Endothelial cell of umbilical vein (primary cell): ENCODE results near the gene PPARD. TPM values are rescaled to one million over a fixed set of nuclear protein-coding genes. Genes with fewer than 3 reads are reported as not detected.

Source experiments
- BruUV-seq: library from RNA; stranded (reverse); fragments of 400-500 nt; replicated peaks from 2 replicates; lab custom pipeline; 2021; lab: Mats Ljungman, UMichigan
- CTCF ChIA-PET: fragments of 300-600, 350-600 bp; sonication (Branson Sonifier 250); formaldehyde crosslinking; loops from one replicate; lab custom pipeline; 2021; ENCODE audit warnings: antibody characterized with exemption, inconsistent platforms; lab: Charles Lee
- POLR2A ChIA-PET: fragments of 300-600, 350-600 bp; sonication (Branson Sonifier 250); formaldehyde crosslinking; loops from one replicate; lab custom pipeline; 2021; ENCODE audit warnings: antibody characterized with exemption, inconsistent platforms; lab: Charles Lee
- DNase-seq: peaks from one replicate; pipeline ENCODE4 v3.0.0-alpha.2; 2011; ENCODE audit warnings: low read depth, low spot score
- FAIRE-seq: peaks from 2 replicates; lab custom pipeline; 2011; peaks lifted over from hg19 to GRCh38; lab: Jason Lieb, UNC
- H2AFZ ChIP-seq: 2 replicates; pipeline ENCODE4 v1.6.0; 2012; ENCODE audit warnings: low read depth, low read length, control low read depth, inconsistent platforms
- H3K27ac ChIP-seq: 2 replicates; pipeline ENCODE4 v1.5.1; 2011; ENCODE audit warnings: low read depth, mild to moderate bottlenecking, control low read depth, low read length, moderate library complexity; ENCODE audit not compliant: insufficient read depth
- H3K27me3 ChIP-seq, 2 experiments: 2 replicates each; pipeline versions ENCODE4 v1.6.0 to v1.6.1; 2011; ENCODE audit warnings: low read length in 2 of 2, mixed read lengths in 1 of 2; ENCODE audit not compliant: control insufficient read depth in 2 of 2, insufficient read depth in 2 of 2
- H3K36me3 ChIP-seq, 2 experiments: 2 replicates in 1 of 2; 3 replicates in 1 of 2; pipeline ENCODE4 v1.5.1; 2011; ENCODE audit warnings: low read length in 2 of 2, mild to moderate bottlenecking in 1 of 2, moderate library complexity in 1 of 2; ENCODE audit not compliant: control insufficient read depth in 2 of 2, insufficient read depth in 2 of 2; ENCODE audit errors: extremely low read depth in 1 of 2
- H3K4me1 ChIP-seq: 3 replicates; pipeline ENCODE4 v1.5.1; 2011; ENCODE audit warnings: mild to moderate bottlenecking, low read length; ENCODE audit not compliant: control insufficient read depth, insufficient read depth; ENCODE audit errors: extremely low read depth
- H3K4me2 ChIP-seq: 2 replicates; pipeline ENCODE4 v1.6.1; 2011; ENCODE audit warnings: low read length, control low read depth, mixed read lengths; ENCODE audit not compliant: insufficient read depth
- H3K4me3 ChIP-seq, 3 experiments: fragments of 200-600 bp in 1 of 3; sonication (generic), shearing (Covaris generic) in 1 of 3; replicated peaks in 1 of 3; 2 replicates each; pipeline ENCODE4 v1.5.1; 2011 to 2016; ENCODE audit warnings: control low read depth in 3 of 3, low read length in 3 of 3, mild to moderate bottlenecking in 2 of 3, inconsistent platforms in 1 of 3, low read depth in 1 of 3, moderate library complexity in 1 of 3; ENCODE audit not compliant: insufficient read depth in 1 of 3
- H3K79me2 ChIP-seq: 2 replicates; pipeline ENCODE4 v1.6.0; 2012; ENCODE audit warnings: low read length, inconsistent platforms; ENCODE audit not compliant: control insufficient read depth, insufficient read depth
- H3K9ac ChIP-seq: replicated peaks from 2 replicates; pipeline ENCODE3; 2011; ENCODE audit warnings: low read length, control low read depth; ENCODE audit not compliant: insufficient read depth; ENCODE audit errors: extremely low read depth
- H3K9me1 ChIP-seq: replicated peaks from 3 replicates; pipeline ENCODE4 v1.6.0; 2011; ENCODE audit warnings: mild to moderate bottlenecking, low read length; ENCODE audit not compliant: control insufficient read depth, insufficient read depth; ENCODE audit errors: extremely low read depth
- H3K9me3 ChIP-seq: replicated peaks from 2 replicates; pipeline ENCODE4 v1.5.1; 2012; ENCODE audit warnings: low read length, inconsistent platforms; ENCODE audit not compliant: control insufficient read depth, insufficient read depth
- H4K20me1 ChIP-seq: replicated peaks from 2 replicates; pipeline ENCODE3; 2011; ENCODE audit warnings: mild to moderate bottlenecking, low read length; ENCODE audit not compliant: control insufficient read depth, insufficient read depth; ENCODE audit errors: extremely low read depth
- CTCF ChIP-seq, 2 donors: IDR thresholded peaks; 1 replicate in 1 of 2; 2 replicates in 1 of 2; pipeline ENCODE4 v1.5.1; 2011; ENCODE audit warnings: low read length in 2 of 2, mild to moderate bottlenecking in 2 of 2, moderate library complexity in 2 of 2, control low read depth in 1 of 2, inconsistent platforms in 1 of 2, low read depth in 1 of 2; ENCODE audit not compliant: insufficient read depth in 1 of 2; ENCODE audit errors: extremely low read depth in 1 of 2
- EZH2 ChIP-seq: IDR thresholded peaks from 2 replicates; pipeline ENCODE4 v1.6.1; 2012; ENCODE audit warnings: borderline replicate concordance, low read depth, mild to moderate bottlenecking, moderate library complexity, low read length, inconsistent platforms; ENCODE audit not compliant: severe bottlenecking
- FOS ChIP-seq: IDR thresholded peaks from 2 replicates; pipeline ENCODE4 v1.6.1; 2011; ENCODE audit warnings: mild to moderate bottlenecking, low read length, moderate library complexity, borderline replicate concordance; ENCODE audit not compliant: insufficient read depth
- GATA2 ChIP-seq: IDR thresholded peaks from 2 replicates; pipeline ENCODE4 v1.7.0; 2011; ENCODE audit warnings: low read depth, mild to moderate bottlenecking, moderate library complexity, mixed read lengths, low read length; ENCODE audit not compliant: insufficient read length, insufficient read depth
- JUN ChIP-seq: IDR thresholded peaks from 2 replicates; pipeline ENCODE4 v1.6.1; 2011; ENCODE audit warnings: borderline replicate concordance, low read depth; ENCODE audit not compliant: insufficient read length, insufficient read depth
- MAX ChIP-seq: IDR thresholded peaks from 2 replicates; pipeline ENCODE4 v1.6.1; 2011; ENCODE audit not compliant: insufficient read depth, insufficient read length
- MYC ChIP-seq: IDR thresholded peaks from one replicate; pipeline ENCODE4 v1.6.1; 2011; ENCODE audit warnings: mild to moderate bottlenecking, low read depth, low read length
- POLR2A ChIP-seq: IDR thresholded peaks from 2 replicates; pipeline ENCODE4 v1.6.1; 2012; ENCODE audit warnings: low read depth, mild to moderate bottlenecking, control low read depth, low read length
- POLR2AphosphoS5 ChIP-seq: IDR thresholded peaks from 2 replicates; pipeline ENCODE4 v1.6.1; 2012; ENCODE audit warnings: low read depth, mild to moderate bottlenecking, control low read depth, low read length, moderate library complexity; ENCODE audit not compliant: insufficient read depth
- dilution Hi-C: fragments of 300-500 bp; cut with MboI; formaldehyde crosslinking; loops from one replicate; pipeline ENCODE4 v1.15.0; 2019; ENCODE audit warnings: low sequenced_read_pairs; ENCODE audit not compliant: extremely low pct_ligation_motif_present
- intact Hi-C: fragments of 100-400 bp; cut with micrococcal nuclease; formaldehyde crosslinking; loops from one replicate; pipeline ENCODE4 v1.10.0; 2022
- polyA plus RNA-seq, 4 experiments: library from polyadenylated mRNA; depleted of rRNA in 3 of 4; stranded (reverse) in 3 of 4; unstranded in 1 of 4; fragments of >200 nt; gene quantifications; 2 replicates each; pipeline versions ENCODE4 v1.2.1 to v1.2.3, GENCODE V29; 2011 to 2012; ENCODE audit warnings: missing spikeins in 1 of 4
- total RNA-seq: library from RNA; stranded (reverse); gene quantifications from 2 replicates; pipeline ENCODE4 v1.2.3, GENCODE V29; 2021

The PPARD gene
- total and polyA plus RNA-seq, 2 donors (not counting 3 experiments of a cell fraction or from before 2014, with no cell fraction given): 23.4 to 29.2 TPM

GRCh38 chr6:35367646-35368037 is 25.3 kb downstream of the PPARD start:
- H3K36me3 ChIP-seq: no peaks in the 10 kb centered on the region
- no peaks in the 10 kb centered on the region for H4K20me1 ChIP-seq
- H3K27me3 ChIP-seq: no peaks in the 10 kb centered on the region
- POLR2A ChIA-PET: no interaction called here
- dilution Hi-C loops (no loop called here), intact Hi-C loops (no loop called here)
- no peak overlapping the region for H3K9ac ChIP-seq
- H2AFZ ChIP-seq: no peak overlapping the region
- no peak overlapping the region for H3K27ac ChIP-seq
- H3K4me1 ChIP-seq: peaks cover 34% of the 10 kb centered on the region
- no peak overlapping the region for H3K4me3 ChIP-seq
- TF ChIP-seq EZH2 (no peak), MAX (no peak), JUN (no peak), GATA2 (no peak), FOS (no peak), MYC (no peak), POLR2AphosphoS5 (no peak), CTCF (IDR thresholded peaks at IDR 0.05; ENCODE audit: extremely low read depth in 1 of 2, insufficient read depth in 1 of 2, low read depth in 1 of 2, low read length in 2 of 2) (no peak), POLR2A (no peak)
- peaks cover 14% of the 10 kb centered on the region for H3K79me2 ChIP-seq
- no peaks in the 10 kb centered on the region for H3K9me1 ChIP-seq
- FAIRE-seq (no peak), DNase-seq (no peak)
- no peak overlapping the region for H3K4me2 ChIP-seq
- H3K9me3 ChIP-seq: no peaks in the 10 kb centered on the region
- CTCF ChIA-PET: interaction anchor here (1.2 to 2.3 kb wide), 2 partner anchors 11 to 82 kb away, joined by 3 to 8 read pairs; no protein-coding TSS in a partner anchor
- BruUV-seq: no TSS peak
